Kidney epithelial cell (primary cell): Measurements from ENCODE around the gene UNC5CL. TPM values are rescaled to one million over a fixed set of nuclear protein-coding genes. Genes with fewer than 3 reads are reported as not detected.
"Not testable (repeated sequence)": the region's sequence is repeated elsewhere in the genome, so short reads cannot be mapped to it uniquely, and the experiment has no call there.

Experiments used
- DNase-seq: peaks from one replicate; pipeline ENCODE4 v3.0.0-alpha.2; 2010; ENCODE audit warnings: low read depth
- H3K27me3 ChIP-seq: 2 replicates; pipeline ENCODE4 v1.6.0; 2011; ENCODE audit warnings: low read length; ENCODE audit not compliant: control insufficient read depth, insufficient read depth
- H3K36me3 ChIP-seq: 2 replicates; pipeline ENCODE4 v1.5.1; 2011; ENCODE audit warnings: low read length; ENCODE audit not compliant: control insufficient read depth, insufficient read depth
- H3K4me3 ChIP-seq: 2 replicates; pipeline ENCODE4 v1.5.1; 2011; ENCODE audit warnings: low read depth, mild to moderate bottlenecking, control low read depth, low read length
- total RNA-seq: library from RNA; depleted of rRNA; stranded (reverse); fragments of >200 nt; gene quantifications from 2 replicates; pipeline ENCODE4 v1.2.3, GENCODE V29; 2015
- TF ChIP-seq, protein P1 (sequence below): IDR thresholded peaks from 2 replicates; pipeline ENCODE4 v1.5.1; 2011; ENCODE audit warnings: mild to moderate bottlenecking, moderate library complexity, low read length, control low read depth, inconsistent platforms; ENCODE audit not compliant: insufficient read depth, poor library complexity, severe bottlenecking

The UNC5CL gene
- total RNA-seq, 1 donor from 2014 or later = 1.1 TPM

DNA sequence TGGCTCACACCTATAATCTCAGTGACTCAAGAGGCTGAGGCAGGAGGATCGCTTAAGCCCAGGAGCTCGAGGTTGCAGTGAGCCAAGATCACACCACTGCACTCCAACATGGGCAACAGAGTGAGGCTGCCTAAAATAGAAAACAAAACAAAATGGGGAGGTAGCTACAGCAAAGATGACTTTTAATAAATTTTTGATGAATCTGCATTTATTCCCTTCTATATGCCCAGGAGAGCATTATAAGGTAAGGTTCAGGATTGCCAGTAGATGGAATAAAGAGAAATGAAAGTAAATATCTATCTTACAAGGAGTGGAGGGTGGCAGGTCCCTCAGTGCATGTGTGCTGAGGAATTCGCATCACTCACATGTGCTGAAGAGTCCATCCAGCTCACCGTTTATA lies 24.2 kb downstream of the UNC5CL start:
- H3K27me3 ChIP-seq = no peaks in the 10 kb centered on the region
- TF ChIP-seq, protein P1, sequence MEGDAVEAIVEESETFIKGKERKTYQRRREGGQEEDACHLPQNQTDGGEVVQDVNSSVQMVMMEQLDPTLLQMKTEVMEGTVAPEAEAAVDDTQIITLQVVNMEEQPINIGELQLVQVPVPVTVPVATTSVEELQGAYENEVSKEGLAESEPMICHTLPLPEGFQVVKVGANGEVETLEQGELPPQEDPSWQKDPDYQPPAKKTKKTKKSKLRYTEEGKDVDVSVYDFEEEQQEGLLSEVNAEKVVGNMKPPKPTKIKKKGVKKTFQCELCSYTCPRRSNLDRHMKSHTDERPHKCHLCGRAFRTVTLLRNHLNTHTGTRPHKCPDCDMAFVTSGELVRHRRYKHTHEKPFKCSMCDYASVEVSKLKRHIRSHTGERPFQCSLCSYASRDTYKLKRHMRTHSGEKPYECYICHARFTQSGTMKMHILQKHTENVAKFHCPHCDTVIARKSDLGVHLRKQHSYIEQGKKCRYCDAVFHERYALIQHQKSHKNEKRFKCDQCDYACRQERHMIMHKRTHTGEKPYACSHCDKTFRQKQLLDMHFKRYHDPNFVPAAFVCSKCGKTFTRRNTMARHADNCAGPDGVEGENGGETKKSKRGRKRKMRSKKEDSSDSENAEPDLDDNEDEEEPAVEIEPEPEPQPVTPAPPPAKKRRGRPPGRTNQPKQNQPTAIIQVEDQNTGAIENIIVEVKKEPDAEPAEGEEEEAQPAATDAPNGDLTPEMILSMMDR = no peak
- no peaks in the 10 kb centered on the region for H3K36me3 ChIP-seq

DNA sequence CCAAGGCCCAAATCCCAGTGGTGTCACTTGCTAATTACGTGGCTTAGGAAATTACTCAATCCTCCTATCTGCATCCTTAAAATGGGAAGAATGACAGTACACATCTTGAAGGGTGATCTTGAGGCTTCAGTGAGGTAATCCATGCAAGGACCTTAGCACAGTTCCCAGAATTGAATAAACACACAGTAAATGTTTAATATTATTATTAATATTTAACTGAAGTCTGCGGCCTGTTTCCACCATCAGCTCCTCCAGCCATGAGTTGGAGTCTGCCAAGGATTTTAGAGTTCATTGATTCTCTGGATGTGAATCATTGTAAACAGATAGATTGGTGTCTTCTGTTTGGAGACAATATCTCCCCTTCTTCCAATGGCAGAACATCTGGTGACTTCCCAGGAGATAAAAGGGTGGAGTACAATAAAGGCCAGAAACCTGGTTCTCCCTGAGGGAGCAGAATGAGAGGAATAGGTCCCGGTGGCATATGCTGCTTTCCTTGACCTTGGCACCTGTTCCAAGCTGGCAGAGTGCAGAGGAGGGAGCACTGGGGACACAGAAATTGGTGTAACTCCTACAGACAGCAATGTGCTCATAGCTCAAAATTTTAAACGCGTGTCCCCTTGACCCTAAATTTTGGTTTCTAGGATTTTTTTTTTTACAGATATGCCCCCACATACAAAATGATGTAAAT lies 25.4 kb downstream of the UNC5CL start:
- no peaks in the 10 kb centered on the region for H3K27me3 ChIP-seq
- TF ChIP-seq, protein P1 = no peak
- DNase-seq = no peak
- no peaks in the 10 kb centered on the region for H3K36me3 ChIP-seq
- H3K4me3 ChIP-seq = no peak overlapping the region

More for the DNA sequence above, 24.2 kb downstream of the UNC5CL start:
- no peak for DNase-seq
- no peak overlapping the region for H3K4me3 ChIP-seq

DNA sequence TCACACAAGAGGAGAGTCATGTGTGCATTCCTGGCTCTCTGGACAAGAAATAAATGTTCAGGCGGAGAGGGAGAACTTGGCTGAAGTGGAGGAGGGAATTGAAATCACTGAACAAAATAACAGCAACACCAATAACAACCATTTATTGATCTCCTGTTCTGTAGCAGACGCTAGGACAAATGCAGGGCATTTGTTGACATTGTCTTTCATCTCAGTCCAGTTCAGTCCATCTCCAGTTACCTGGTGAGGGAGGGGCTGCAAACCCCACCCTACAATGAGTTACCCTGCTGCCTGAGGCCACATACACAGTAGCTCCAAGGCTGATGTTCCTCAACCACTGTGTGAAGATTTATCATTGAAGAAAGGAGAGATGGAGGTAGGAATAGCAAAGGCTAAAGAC lies 27.3 kb downstream of the UNC5CL start:
- Histone ChIP-seq H3K27me3 (no peaks in the 10 kb centered on the region), H3K4me3 (no peak overlapping the region), H3K36me3 (no peaks in the 10 kb centered on the region)
- no peak for DNase-seq
- TF ChIP-seq, protein P1 = no peak

DNA sequence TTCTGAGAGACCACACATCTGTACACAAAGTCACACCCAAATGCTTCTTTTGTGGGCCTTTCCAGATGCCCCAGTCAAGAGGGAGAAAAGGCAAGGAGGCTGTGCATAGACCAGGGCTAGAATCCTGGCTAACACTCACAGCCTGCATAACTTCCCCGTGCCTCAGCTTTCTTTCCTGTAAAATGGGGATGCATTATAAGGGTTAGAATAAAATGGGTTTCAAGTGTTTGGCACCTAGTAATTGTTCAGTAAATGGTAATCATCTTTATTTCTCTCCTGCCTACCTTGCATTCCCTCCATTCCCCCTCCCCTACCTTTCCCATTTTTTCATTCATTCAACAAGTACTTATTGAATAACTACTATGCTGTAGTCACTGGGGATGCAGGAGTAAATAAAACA lies 29.4 kb downstream of the UNC5CL start:
- no peaks in the 10 kb centered on the region for H3K27me3 ChIP-seq
- no peak for DNase-seq
- TF ChIP-seq, protein P1 = no peak
- H3K36me3 ChIP-seq = no peaks in the 10 kb centered on the region
- no peak overlapping the region for H3K4me3 ChIP-seq

DNA sequence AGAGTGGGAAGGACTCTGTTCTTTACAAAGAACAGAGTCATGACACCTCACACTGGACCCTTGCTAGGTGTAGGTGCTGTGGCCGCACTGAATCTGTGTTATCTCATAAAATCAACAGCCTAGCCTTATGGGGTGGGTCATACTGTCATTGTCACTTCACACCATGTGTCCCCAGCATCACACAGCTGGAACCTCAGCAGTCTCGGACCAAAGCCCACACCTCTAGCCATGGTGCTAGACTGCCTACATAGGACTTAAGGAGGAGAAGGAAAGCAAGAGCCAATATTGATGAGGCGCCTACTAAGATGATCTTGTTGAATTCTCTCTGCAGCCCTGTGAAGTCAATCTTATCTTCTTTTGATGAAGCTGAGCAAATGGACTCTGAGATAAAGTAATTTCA lies 31.0 kb downstream of the UNC5CL start:
- H3K4me3 ChIP-seq = no peak overlapping the region
- H3K27me3 ChIP-seq = no peaks in the 10 kb centered on the region
- no peak for DNase-seq
- TF ChIP-seq, protein P1 = no peak
- H3K36me3 ChIP-seq = no peaks in the 10 kb centered on the region

DNA sequence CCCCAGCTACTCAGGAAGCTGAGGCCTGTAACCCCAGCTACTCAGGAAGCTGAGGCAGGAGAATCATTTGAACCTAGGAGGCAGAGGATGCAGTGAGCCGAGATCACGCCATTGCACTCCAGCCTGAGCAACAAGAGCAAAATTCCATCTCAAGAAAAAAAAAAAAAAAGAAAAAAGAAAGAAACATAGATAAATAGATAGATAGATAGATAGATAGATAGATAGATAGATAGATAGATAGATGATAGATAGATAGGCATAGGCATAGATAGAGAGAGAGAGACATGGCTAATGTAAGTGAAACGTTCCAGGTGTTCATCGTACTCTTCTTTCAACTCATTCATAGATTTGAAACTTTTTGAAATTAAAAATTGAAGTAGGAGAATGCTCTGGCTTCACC lies 32.0 kb downstream of the UNC5CL start:
- not testable (repeated sequence) for H3K4me3 ChIP-seq, H3K27me3 ChIP-seq, H3K36me3 ChIP-seq, DNase-seq
